ENCODE results near the gene SAMD11. TPM values are rescaled to one million over a fixed set of nuclear protein-coding genes. Genes with fewer than 3 reads are reported as not detected.
"Not testable (repeated sequence)": the region's sequence is repeated elsewhere in the genome, so short reads cannot be mapped to it uniquely, and the experiment has no call there.

The SAMD11 gene
- polyA plus RNA-seq, 1 donor from 2014 or later = 21.6 TPM

DNA sequence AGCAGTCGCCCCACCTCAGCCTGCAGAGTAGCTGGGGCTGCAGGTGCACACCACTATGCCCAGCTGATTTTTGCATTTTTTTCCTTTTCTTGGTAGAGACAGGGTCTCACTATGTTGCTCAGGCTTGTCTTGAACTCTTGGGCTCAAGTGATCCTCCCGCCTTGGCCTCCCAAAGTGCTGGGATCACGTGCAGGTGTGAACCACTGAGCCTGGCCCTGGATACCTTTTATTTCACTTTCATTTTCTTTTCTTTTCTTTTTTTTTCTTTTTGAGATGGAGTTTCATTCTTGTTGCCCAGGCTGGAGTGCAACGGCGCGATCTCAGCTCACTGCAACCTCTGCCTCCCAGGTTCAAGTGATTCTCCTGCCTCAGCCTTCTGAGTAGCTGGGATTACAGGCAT is 67.6 kb downstream of the SAMD11 start:
- H3K4me2 ChIP-seq (ENCODE audit: low read length) = not testable (repeated sequence)

GRCh38 chr1:991895-992294 is 68.2 kb downstream of the SAMD11 start:
- no peaks in the 10 kb centered on the region for H3K9me3 ChIP-seq (ENCODE audit: low read length)
- H3F3A ChIP-seq (ENCODE audit: insufficient read depth, low read length, poor library complexity, severe bottlenecking) = no peaks in the 10 kb centered on the region
- H3K4me3 ChIP-seq (ENCODE audit: low read length) = no peak overlapping the region
- TF ChIP-seq TAF1 (IDR thresholded peaks at IDR 0.05; ENCODE audit: low read depth) (no peak), EZH2 (IDR thresholded peaks at IDR 0.05; ENCODE audit: borderline replicate concordance, insufficient read depth, low read length, poor library complexity, severe bottlenecking) (no peak), RAD21 (conservative IDR thresholded peaks at IDR 0.05) (no peak), MXI1 (conservative IDR thresholded peaks at IDR 0.05; ENCODE audit: poor library complexity, severe bottlenecking) (no peak), POLR2AphosphoS5 (IDR thresholded peaks at IDR 0.05) (no peak), REST (IDR thresholded peaks at IDR 0.05; ENCODE audit: borderline replicate concordance) (no peak), EP300 (conservative IDR thresholded peaks at IDR 0.05; ENCODE audit: poor library complexity, severe bottlenecking) (no peak), SMC3 (conservative IDR thresholded peaks at IDR 0.05; ENCODE audit: poor library complexity) (no peak)
- TF ChIP-seq, protein P1, sequence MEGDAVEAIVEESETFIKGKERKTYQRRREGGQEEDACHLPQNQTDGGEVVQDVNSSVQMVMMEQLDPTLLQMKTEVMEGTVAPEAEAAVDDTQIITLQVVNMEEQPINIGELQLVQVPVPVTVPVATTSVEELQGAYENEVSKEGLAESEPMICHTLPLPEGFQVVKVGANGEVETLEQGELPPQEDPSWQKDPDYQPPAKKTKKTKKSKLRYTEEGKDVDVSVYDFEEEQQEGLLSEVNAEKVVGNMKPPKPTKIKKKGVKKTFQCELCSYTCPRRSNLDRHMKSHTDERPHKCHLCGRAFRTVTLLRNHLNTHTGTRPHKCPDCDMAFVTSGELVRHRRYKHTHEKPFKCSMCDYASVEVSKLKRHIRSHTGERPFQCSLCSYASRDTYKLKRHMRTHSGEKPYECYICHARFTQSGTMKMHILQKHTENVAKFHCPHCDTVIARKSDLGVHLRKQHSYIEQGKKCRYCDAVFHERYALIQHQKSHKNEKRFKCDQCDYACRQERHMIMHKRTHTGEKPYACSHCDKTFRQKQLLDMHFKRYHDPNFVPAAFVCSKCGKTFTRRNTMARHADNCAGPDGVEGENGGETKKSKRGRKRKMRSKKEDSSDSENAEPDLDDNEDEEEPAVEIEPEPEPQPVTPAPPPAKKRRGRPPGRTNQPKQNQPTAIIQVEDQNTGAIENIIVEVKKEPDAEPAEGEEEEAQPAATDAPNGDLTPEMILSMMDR (IDR thresholded peaks at IDR 0.05; ENCODE audit: poor library complexity, severe bottlenecking) = no peak
- no peaks in the 10 kb centered on the region for H3K27me3 ChIP-seq (ENCODE audit: insufficient read depth, low read depth, low read length)
- no peak overlapping the region for H3K27ac ChIP-seq (ENCODE audit: low read length)
- no peak overlapping the region for H3K4me2 ChIP-seq (ENCODE audit: low read length)
- no peak overlapping the region for H3K9ac ChIP-seq (ENCODE audit: low read length)
- H3K79me2 ChIP-seq (replicated peaks; ENCODE audit: insufficient read depth, low read length) = no peaks in the 10 kb centered on the region
- no peak overlapping the region for H2AFZ ChIP-seq (ENCODE audit: low read depth, low read length)
- no peaks in the 10 kb centered on the region for H3K9me2 ChIP-seq (ENCODE audit: insufficient read depth, low read length)
- H4K20me1 ChIP-seq (ENCODE audit: insufficient read depth) = no peaks in the 10 kb centered on the region
- no peaks in the 10 kb centered on the region for H3K36me3 ChIP-seq (ENCODE audit: insufficient read depth, low read length)

More for the DNA sequence above, 67.6 kb downstream of the SAMD11 start:
- not testable (repeated sequence) for H2AFZ ChIP-seq (ENCODE audit: low read depth, low read length); H3K9ac ChIP-seq (ENCODE audit: low read length); H3K27ac ChIP-seq (ENCODE audit: low read length); H3F3A ChIP-seq (ENCODE audit: insufficient read depth, low read length, poor library complexity, severe bottlenecking); H4K20me1 ChIP-seq (ENCODE audit: insufficient read depth); H3K36me3 ChIP-seq (ENCODE audit: insufficient read depth, low read length); H3K9me2 ChIP-seq (ENCODE audit: insufficient read depth, low read length); H3K79me2 ChIP-seq (replicated peaks; ENCODE audit: insufficient read depth, low read length); H3K27me3 ChIP-seq (ENCODE audit: insufficient read depth, low read depth, low read length); H3K9me3 ChIP-seq (ENCODE audit: low read length); H3K4me3 ChIP-seq (ENCODE audit: low read length)

- Histone ChIP-seq H3K36me3 (ENCODE audit: insufficient read depth, low read length) (no peaks in the 10 kb centered on the region), H3K9ac (ENCODE audit: low read length) (no peak overlapping the region), H3K9me3 (ENCODE audit: low read length) (no peaks in the 10 kb centered on the region), H3K9me2 (ENCODE audit: insufficient read depth, low read length) (no peaks in the 10 kb centered on the region), H2AFZ (ENCODE audit: low read depth, low read length) (no peak overlapping the region), H3K4me2 (ENCODE audit: low read length) (no peak overlapping the region), H4K20me1 (ENCODE audit: insufficient read depth) (no peaks in the 10 kb centered on the region), H3K79me2 (replicated peaks; ENCODE audit: insufficient read depth, low read length) (no peaks in the 10 kb centered on the region), H3F3A (ENCODE audit: insufficient read depth, low read length, poor library complexity, severe bottlenecking) (no peaks in the 10 kb centered on the region), H3K27ac (ENCODE audit: low read length) (no peak overlapping the region), H3K4me3 (ENCODE audit: low read length) (no peak overlapping the region), H3K27me3 (ENCODE audit: insufficient read depth, low read depth, low read length) (no peaks in the 10 kb centered on the region)
- TF ChIP-seq REST (IDR thresholded peaks at IDR 0.05; ENCODE audit: borderline replicate concordance) = no peak
- TF ChIP-seq, protein P1 (IDR thresholded peaks at IDR 0.05; ENCODE audit: poor library complexity, severe bottlenecking) = no peak
- TF ChIP-seq MXI1 (conservative IDR thresholded peaks at IDR 0.05; ENCODE audit: poor library complexity, severe bottlenecking) = no peak
- TF ChIP-seq EP300 (conservative IDR thresholded peaks at IDR 0.05; ENCODE audit: poor library complexity, severe bottlenecking) = no peak
- TF ChIP-seq TAF1 (IDR thresholded peaks at IDR 0.05; ENCODE audit: low read depth) = no peak
- TF ChIP-seq EZH2 (IDR thresholded peaks at IDR 0.05; ENCODE audit: borderline replicate concordance, insufficient read depth, low read length, poor library complexity, severe bottlenecking) = no peak
- TF ChIP-seq POLR2AphosphoS5 (IDR thresholded peaks at IDR 0.05) = no peak
- no peak for TF ChIP-seq RAD21 (conservative IDR thresholded peaks at IDR 0.05)
- TF ChIP-seq SMC3 (conservative IDR thresholded peaks at IDR 0.05; ENCODE audit: poor library complexity) = no peak
Measured at GRCh38 chr1:992362-992761, 68.6 kb downstream of the SAMD11 start.

Measured in neural cell (in vitro differentiated cells).